Activated T-cell treated with anti-CD3 and anti-CD28 coated beads, Interleukin-2, amount 50 U/mL, for 4 hours (primary cell): Measurements from ENCODE around the gene COQ10A. TPM values are rescaled to one million over a fixed set of nuclear protein-coding genes. Genes with fewer than 3 reads are reported as not detected.

Experiments
- ATAC-seq, 2 donors: fragments of 200-7000 bp; cut with Tn5 transposase; one replicate each; pipeline ENCODE4 v1.10.0; 2021
- DNase-seq: peaks from one replicate; pipeline ENCODE4 v3.0.0-alpha.2; 2020
- H3K27me3 Mint-ChIP-seq: one replicate; pipeline ENCODE4 v1.8.0; 2021; ENCODE audit warnings: low read depth, mixed read lengths
- H3K36me3 Mint-ChIP-seq: one replicate; pipeline ENCODE4 v1.8.0; 2022; ENCODE audit warnings: mixed read lengths; ENCODE audit not compliant: insufficient read depth
- H3K4me1 Mint-ChIP-seq: one replicate; pipeline ENCODE4 v1.8.0; 2021; ENCODE audit warnings: low read depth, mixed read lengths
- H3K4me3 Mint-ChIP-seq: one replicate; pipeline ENCODE4 v1.8.0; 2021; ENCODE audit warnings: mild to moderate bottlenecking, moderate library complexity, mixed read lengths
- H3K9me3 Mint-ChIP-seq: one replicate; pipeline ENCODE4 v1.8.0; 2021; ENCODE audit warnings: mixed read lengths
- total RNA-seq, 3 donors: library from RNA; stranded (reverse); gene quantifications; one replicate each; pipeline ENCODE4 v1.2.1, GENCODE V29; 2021

Gene COQ10A
- total RNA-seq, 3 donors from 2014 or later: 11.1 to 13.7 (median 11.5) TPM

- Mint-ChIP-seq H3K27me3 (no peaks in the 10 kb centered on the region), H3K36me3 (peaks cover 10% of the 10 kb centered on the region), H3K4me1 (peaks cover 19% of the 10 kb centered on the region), H3K4me3 (no peak overlapping the region), H3K9me3 (no peaks in the 10 kb centered on the region)
- ATAC-seq (no peak), DNase-seq (no peak)
These were observed 37.5 kb downstream of the COQ10A start for GRCh38 chr12:56304276-56304675.

- peaks cover 19% of the 10 kb centered on the region for H3K4me1 Mint-ChIP-seq
- no peaks in the 10 kb centered on the region for H3K27me3 Mint-ChIP-seq
- no peaks in the 10 kb centered on the region for H3K9me3 Mint-ChIP-seq
- no peak overlapping the region for H3K4me3 Mint-ChIP-seq
- DNase-seq: no peak
- ATAC-seq: no peak
- H3K36me3 Mint-ChIP-seq: peaks cover 15% of the 10 kb centered on the region
These were observed 38.3 kb downstream of the COQ10A start for GRCh38 chr12:56304872-56305590.

GRCh38 chr12:56307221-56307965 lies 40.7 kb downstream of the COQ10A start:
- ATAC-seq (no peak), DNase-seq (no peak)
- Mint-ChIP-seq H3K27me3 (no peaks in the 10 kb centered on the region), H3K4me3 (no peak overlapping the region), H3K36me3 (peaks cover 17% of the 10 kb centered on the region), H3K4me1 (no peaks in the 10 kb centered on the region), H3K9me3 (no peaks in the 10 kb centered on the region)

- DNase-seq: no peak
- ATAC-seq: no peak
- H3K4me3 Mint-ChIP-seq: no peak overlapping the region
- H3K9me3 Mint-ChIP-seq: no peaks in the 10 kb centered on the region
- H3K4me1 Mint-ChIP-seq: no peaks in the 10 kb centered on the region
- H3K27me3 Mint-ChIP-seq: no peaks in the 10 kb centered on the region
- H3K36me3 Mint-ChIP-seq: peaks cover 17% of the 10 kb centered on the region
These were observed 42.0 kb downstream of the COQ10A start for GRCh38 chr12:56308714-56309113.

GRCh38 chr12:56311003-56311402 lies 44.3 kb downstream of the COQ10A start:
- Mint-ChIP-seq H3K36me3 (peaks cover 12% of the 10 kb centered on the region), H3K4me1 (peaks cover 8% of the 10 kb centered on the region), H3K27me3 (no peaks in the 10 kb centered on the region), H3K9me3 (no peaks in the 10 kb centered on the region), H3K4me3 (no peak overlapping the region)
- DNase-seq (no peak), ATAC-seq (no peak)

GRCh38 chr12:56315249-56315621 lies 48.5 kb downstream of the COQ10A start:
- Mint-ChIP-seq H3K27me3 (no peaks in the 10 kb centered on the region), H3K4me1 (peaks cover 16% of the 10 kb centered on the region), H3K36me3 (peaks cover 7% of the 10 kb centered on the region), H3K4me3 (peak overlapping the region; percentile 99), H3K9me3 (no peaks in the 10 kb centered on the region)
- ATAC-seq (peak; percentile 2 to 4), DNase-seq (peak; percentile 6)

- no peaks in the 10 kb centered on the region for H3K27me3 Mint-ChIP-seq
- DNase-seq (peak; percentile 88), ATAC-seq (peak; percentile 95 to 96)
- H3K36me3 Mint-ChIP-seq: peaks cover 7% of the 10 kb centered on the region
- peak within 1 kb of the TSS; percentile 99 for H3K4me3 Mint-ChIP-seq
- peaks cover 16% of the 10 kb centered on the region for H3K4me1 Mint-ChIP-seq
- H3K9me3 Mint-ChIP-seq: no peaks in the 10 kb centered on the region
These were observed 49.1 kb downstream of the COQ10A start, which contains the start of gene CNPY2 for GRCh38 chr12:56315622-56316473. Gene CNPY2 (minus strand): TSS chr12:56315988. CDS start chr12:56315217, 771 bp downstream.

GRCh38 chr12:56317675-56318074 lies 50.9 kb downstream of the COQ10A start:
- H3K4me1 Mint-ChIP-seq: peaks cover 16% of the 10 kb centered on the region
- H3K36me3 Mint-ChIP-seq: peaks cover 11% of the 10 kb centered on the region
- H3K4me3 Mint-ChIP-seq: peak overlapping the region; percentile 27
- DNase-seq: no peak
- ATAC-seq: no peak
- no peaks in the 10 kb centered on the region for H3K9me3 Mint-ChIP-seq
- no peaks in the 10 kb centered on the region for H3K27me3 Mint-ChIP-seq

Other genes with a start within 250 kb of the COQ10A start
- 10 to 100 TPM in 2 of 3 donors, 1 to 10 TPM in 1; 9.4 to 14.6 (median 10.5) TPM for gene IKZF4, start 245.9 kb upstream of the COQ10A start, total RNA-seq
- 100 to 1,000 TPM in 2 of 3 donors, 10 to 100 TPM in 1; 73.1 to 118 (median 110) TPM for gene RPS26, start 225.0 kb upstream of the COQ10A start, total RNA-seq
- gene ERBB3, start 186.8 kb upstream of the COQ10A start, total RNA-seq: 1 to 10 TPM in 1 of 3 donors, under 1 TPM in 2; 0.48 to 1.6 (median 0.63) TPM
- 100 to 1,000 TPM; 538 to 590 (median 573) TPM for gene PA2G4, start 162.4 kb upstream of the COQ10A start, total RNA-seq
- gene RPL41, start 150.3 kb upstream of the COQ10A start, total RNA-seq: 1,000 to 10,000 TPM; 3,827 to 4,080 (median 3,837) TPM
- gene ZC3H10, start 148.7 kb upstream of the COQ10A start, total RNA-seq: 1 to 10 TPM; 7.4 to 8.3 (median 8.2) TPM
- gene ESYT1, start 138.7 kb upstream of the COQ10A start, total RNA-seq: 100 to 1,000 TPM in 2 of 3 donors, 10 to 100 TPM in 1; 95.9 to 113 (median 106) TPM
- 10 to 100 TPM; 30.3 to 34.5 (median 30.8) TPM for gene MYL6B, start 114.4 kb upstream of the COQ10A start, total RNA-seq
- gene MYL6, start 108.6 kb upstream of the COQ10A start, total RNA-seq: 100 to 1,000 TPM; 684 to 725 (median 686) TPM
- gene SMARCC2, start 77.5 kb upstream of the COQ10A start, total RNA-seq: 10 to 100 TPM; 85.7 to 92.9 (median 86.4) TPM
- gene RNF41, start 45.0 kb upstream of the COQ10A start, total RNA-seq: 10 to 100 TPM; 39.3 to 45.6 (median 40.1) TPM
- 100 to 1,000 TPM in 1 of 3 donors, 10 to 100 TPM in 2; 92.7 to 103 (median 98.9) TPM for gene NABP2, start 42.6 kb upstream of the COQ10A start, total RNA-seq
- gene SLC39A5, start 36.9 kb upstream of the COQ10A start, total RNA-seq: under 1 TPM; 0.53 to 0.84 (median 0.79) TPM
- 10 to 100 TPM; 60.8 to 70.3 (median 67.5) TPM for gene ANKRD52, start 8.6 kb upstream of the COQ10A start, total RNA-seq
- gene CS, start 33.4 kb downstream of the COQ10A start, total RNA-seq: 100 to 1,000 TPM; 344 to 373 (median 354) TPM
- gene CNPY2, start 49.0 kb downstream of the COQ10A start, total RNA-seq: 100 to 1,000 TPM; 162 to 178 (median 174) TPM
- 10 to 100 TPM; 16.4 to 20.3 (median 17.3) TPM for gene PAN2, start 67.1 kb downstream of the COQ10A start, total RNA-seq
- 10 to 100 TPM; 19.8 to 35.1 (median 26.4) TPM for gene IL23A, start 71.9 kb downstream of the COQ10A start, total RNA-seq
- gene STAT2, start 93.2 kb downstream of the COQ10A start, total RNA-seq: 10 to 100 TPM; 35.8 to 55.5 (median 50.4) TPM
- gene APOF, start 95.9 kb downstream of the COQ10A start, total RNA-seq: under 1 TPM in 1 of 3 donors, not detected in 2; 0.16 TPM
- gene TIMELESS, start 182.5 kb downstream of the COQ10A start, total RNA-seq: 10 to 100 TPM; 35.2 to 45.2 (median 36.6) TPM
- under 1 TPM in 1 of 3 donors, not detected in 2; 0.08 TPM for gene MIP, start 187.7 kb downstream of the COQ10A start, total RNA-seq
- gene SPRYD4, start 201.6 kb downstream of the COQ10A start, total RNA-seq: 1 to 10 TPM; 4.0 to 4.8 (median 4.1) TPM
- 1 to 10 TPM; 1.7 to 4.2 (median 2.2) TPM for gene GLS2, start 221.2 kb downstream of the COQ10A start, total RNA-seq